GM19395 (cell line): Measurements from ENCODE around the gene PKP4.
A peak's percentile ranks its signal among the peaks of the same experiment; 100 is the strongest.
"Not testable (repeated sequence)": the region's sequence is repeated elsewhere in the genome, so short reads cannot be mapped to it uniquely, and the experiment has no call there.

Experiments used
- ATAC-seq: cut with Tn5 transposase; IDR thresholded peaks from one replicate; pipeline ENCODE4 v1.9.1; 2021; ENCODE audit warnings: mild to moderate bottlenecking, moderate library complexity; ENCODE audit not compliant: unreplicated experiment

PKP4 gene

DNA sequence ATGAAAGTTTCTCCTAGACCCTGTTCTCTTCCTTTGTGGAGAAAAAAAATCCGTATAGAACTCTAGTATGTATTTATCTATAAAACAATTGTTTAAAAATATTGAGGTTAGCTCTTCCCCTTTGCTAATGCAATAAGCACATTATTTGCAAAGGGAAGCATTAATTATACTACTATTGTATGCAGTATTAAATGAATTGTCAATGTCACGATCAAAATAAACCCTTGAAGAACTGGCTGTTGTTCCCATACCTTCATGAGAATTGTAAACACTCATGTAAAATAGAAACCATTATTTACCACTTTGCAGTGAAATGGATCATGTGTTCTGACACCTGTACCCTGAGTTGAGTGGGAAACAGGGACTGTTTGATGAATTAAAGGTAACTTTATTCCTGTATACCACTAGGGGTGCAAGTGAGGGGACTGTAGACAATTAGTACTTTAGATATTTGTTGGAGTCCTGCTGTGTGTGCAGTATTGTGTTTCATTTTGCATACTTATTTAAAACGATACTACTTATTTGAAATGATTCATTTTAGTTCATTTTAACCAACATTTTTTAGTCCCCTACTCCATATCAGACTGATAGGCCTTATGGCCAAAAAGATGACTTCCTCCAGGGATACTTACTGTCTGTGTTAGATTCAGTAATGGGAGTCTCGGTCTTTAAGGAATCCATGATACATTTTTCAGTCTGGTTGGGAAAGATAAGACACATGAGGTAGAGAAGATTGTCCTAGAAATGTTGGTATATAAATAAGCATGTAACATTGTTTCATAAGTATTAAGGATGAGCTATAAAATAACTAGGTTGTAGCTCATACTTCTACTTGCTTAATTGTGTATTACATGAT is 7.9 kb downstream of the PKP4 start:
- ATAC-seq, result no peak

DNA sequence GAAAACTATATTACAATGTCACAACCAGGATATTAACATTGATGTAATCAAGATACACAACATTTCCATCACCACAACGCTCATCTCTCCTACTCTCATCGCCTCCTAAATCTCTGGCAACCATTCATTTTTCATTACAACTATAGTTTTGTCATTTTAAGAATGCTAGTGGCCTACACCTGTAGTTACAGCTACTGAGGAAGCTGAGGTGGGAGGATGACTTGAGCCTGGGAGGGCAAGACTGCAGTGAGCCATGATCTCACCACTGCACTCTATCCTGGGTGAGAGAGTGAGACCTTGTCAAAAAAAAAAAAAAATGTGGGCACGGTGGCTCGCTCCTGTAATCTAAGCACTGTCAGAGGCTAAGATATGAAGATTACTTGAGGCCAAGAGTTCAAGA is 10.5 kb downstream of the PKP4 start:
- ATAC-seq, result no peak

DNA sequence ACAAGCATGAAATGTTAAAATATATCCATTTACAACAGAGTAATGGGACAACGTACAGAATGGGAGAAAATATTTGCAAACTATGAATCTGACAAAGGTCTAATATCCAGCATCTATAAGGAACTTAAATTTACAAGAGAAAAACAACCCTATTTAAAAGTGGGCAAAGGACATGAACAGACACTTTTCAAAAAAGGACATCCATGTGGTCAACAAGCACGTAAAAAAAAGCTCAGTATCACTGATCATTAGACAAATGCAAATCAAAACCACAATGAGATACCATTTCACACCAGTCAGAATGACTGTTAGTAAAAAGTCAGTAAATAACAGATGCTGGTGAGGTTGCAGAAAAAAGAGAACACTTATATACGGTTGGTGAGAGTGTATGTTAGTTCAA is 16.1 kb downstream of the PKP4 start:
- ATAC-seq, result not testable (repeated sequence)

DNA sequence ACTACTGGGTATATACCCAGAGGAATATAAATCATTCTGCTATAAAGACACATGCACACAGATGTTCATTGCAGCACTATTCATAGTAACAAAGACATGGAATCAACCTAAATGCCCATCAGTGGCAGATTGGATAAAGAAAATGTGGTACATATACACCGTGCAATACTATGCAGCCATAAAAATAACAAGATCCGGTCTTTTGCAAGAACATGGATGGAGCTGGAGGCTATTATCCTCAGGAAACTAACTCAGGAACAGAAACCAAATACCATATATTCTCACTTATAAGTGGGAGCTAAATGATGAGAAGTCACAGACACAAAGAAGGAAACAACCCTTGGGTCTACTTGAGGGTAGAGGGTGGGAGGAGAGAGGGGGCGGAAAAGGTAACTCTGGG is 16.5 kb downstream of the PKP4 start:
- not testable (repeated sequence) for ATAC-seq

DNA sequence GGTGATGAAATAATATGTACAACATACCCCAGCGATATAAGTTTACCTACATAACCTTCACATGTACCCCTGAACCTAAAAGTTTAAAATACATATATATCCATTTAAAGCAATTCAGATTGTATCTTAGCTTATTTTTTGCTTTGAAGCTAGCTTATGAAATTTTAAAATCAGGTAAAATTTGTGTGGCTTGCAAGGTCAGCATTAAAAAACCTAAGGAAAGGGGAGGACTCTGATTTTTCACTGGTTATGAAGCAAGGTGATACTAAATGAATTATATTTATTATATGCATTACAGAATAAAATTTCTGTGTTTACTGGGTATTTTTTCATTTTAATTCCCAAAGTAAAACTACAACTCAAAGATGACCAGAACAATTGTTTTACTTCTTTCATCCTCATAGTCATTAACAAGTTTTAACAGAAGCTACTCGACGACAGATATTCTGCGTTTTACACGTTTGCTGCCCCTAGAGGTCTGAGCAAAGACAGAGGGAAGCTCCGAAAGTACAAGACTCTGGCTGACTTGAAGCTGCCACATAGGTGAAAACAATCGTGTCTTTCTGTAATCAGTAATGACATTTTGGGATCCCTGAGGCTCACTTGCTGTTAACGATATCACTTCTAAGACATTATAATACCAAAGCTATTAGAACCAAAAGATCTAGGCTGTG is 17.1 kb downstream of the PKP4 start:
- no peak for ATAC-seq

DNA sequence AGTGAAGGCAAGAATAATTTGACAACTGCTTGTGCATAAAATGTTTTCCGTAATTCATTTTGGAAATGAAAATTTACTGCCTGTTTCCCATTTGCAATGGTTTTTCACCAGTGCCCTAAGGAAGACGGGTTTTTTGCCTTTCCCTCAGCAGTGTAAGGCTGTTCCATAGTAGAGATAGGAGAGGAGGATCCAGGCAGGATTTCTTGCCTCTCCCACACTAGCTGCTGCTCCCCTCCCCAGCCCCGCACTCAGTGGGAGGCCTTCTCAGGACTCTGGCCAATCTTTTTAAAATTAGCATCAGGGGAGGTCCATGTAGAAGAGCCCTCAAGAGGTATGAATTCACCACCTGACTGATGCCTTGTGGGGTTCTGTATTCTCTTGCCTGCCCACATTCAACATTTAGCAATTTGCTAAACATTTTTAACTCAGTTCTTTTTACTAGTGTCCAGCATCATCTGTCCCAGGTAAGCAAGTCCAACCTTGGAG is 17.8 kb downstream of the PKP4 start:
- ATAC-seq, result not testable (repeated sequence)

DNA sequence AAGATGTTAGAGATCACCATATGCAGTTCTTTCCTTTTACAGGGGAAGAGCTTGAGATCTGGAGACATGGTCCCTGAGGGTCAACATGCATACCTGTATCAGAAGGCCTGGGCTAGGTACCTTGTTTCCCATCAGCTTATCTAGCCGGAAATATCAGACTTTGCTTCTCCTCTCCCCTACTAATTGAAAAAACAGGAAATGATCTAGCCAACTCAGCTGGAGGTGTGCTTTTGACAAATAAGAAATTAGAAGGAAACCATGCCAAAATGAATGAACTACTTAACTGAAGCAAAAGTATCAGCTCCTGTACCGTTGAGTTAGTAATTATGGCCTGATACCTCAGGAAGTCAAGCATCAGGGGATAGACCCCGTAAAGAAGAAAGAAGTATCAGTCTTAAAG is 20.4 kb downstream of the PKP4 start:
- ATAC-seq, result no peak

DNA sequence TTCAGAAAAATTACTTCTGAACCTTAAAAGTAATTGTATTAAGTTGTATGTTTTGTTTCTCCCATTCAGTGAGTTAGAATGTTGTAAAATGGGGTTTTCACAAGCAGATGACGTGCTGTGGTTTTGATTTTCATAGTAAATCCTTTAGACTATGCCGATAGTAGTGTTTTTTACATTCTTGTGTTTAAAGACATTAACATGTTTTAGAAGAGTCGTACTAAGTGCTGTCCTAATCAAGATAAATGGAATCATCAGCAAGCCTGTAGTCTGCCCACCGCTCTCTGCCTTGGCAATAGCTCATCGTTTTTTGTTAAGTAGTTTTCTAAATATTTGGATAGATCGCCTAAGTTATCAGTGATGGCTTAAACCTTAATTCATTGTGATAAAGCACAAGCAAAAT is 21.5 kb downstream of the PKP4 start:
- no peak for ATAC-seq

DNA sequence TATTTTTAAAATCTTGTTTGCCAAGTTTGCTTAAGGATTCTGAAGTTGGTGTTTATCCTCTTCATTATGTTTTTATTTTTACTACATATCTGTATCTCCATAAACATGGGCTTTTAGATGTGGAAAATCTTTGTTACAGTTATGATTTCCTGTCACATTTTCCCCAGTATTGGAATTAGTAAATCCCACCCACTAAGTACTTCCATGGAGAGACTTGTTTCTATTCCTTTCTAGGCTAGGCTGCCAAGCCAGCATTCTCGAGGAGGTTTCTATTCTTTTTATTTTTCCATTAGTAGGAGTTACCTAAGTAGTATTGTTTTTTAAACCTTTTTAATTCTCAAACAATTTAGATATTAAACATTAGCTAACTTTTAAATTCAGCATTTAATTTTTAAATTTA is 22.1 kb downstream of the PKP4 start:
- ATAC-seq, result no peak

DNA sequence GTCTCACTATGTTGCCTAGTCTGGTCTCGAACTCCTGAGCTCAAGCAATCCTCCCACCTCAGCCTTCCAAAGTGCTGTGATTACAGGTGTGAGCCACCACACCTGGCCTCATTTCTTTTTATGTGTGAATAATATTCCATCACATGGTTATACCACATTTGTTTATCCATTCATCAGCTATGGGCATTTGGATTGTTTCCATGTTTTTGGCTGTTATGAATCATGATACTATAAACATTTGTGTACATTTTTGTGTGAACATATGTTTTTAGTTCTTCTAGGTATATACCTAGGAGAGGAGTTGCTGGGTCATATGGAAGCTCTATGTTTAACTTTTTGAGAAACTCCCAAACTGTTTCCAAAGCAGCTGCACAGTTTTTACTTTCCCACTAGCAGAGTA is 24.4 kb downstream of the PKP4 start:
- no peak for ATAC-seq

DNA sequence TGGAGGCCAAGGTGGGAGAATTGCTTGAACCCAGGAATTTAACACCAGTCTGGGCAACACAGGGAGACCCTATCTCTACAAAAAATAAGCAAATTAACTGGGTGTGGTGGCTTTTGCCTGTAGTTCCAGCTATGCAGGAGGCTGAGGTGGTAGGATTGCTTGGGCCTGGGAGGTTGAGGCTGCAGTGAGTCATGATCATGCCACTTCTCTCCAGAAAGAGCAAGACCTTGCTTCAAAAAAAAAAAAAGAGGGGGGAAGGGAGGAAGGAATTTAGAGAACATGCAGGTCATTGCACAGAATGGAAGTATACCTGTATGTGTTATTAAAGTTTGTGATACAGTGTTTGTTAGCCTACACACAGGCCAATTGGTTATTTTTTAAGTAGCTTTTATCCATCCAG is 25.8 kb downstream of the PKP4 start:
- no peak for ATAC-seq

DNA sequence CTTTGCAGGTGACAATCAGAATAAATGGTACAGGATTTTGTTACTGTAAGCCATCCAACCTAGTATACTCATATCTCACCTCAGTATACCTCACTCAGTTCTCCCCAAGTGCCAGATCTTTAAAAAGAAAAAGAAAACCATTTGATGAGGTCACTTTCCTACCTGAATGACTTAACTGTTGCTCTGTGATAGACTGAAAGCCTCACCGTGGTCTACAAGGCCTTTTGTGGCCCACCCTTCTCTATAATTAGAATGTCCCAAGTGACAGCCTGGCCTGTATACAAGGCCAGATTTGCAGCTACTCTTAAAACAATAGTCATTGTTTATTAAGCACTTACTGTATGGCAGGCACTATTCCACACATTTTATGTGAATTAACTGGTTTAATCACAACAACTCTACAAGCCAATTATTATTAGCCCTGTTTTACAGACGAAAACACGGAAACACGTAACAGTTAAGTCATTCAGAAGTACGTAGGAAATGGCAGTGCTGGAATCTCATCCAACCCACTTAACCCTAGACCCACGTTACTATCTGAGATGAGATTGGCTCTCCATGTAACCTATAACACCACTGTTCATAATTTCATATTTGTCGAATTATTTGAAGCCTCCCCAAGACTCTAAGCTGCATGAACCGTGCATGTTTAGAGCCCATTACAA is 28.3 kb downstream of the PKP4 start:
- peak; percentile 74 for ATAC-seq

DNA sequence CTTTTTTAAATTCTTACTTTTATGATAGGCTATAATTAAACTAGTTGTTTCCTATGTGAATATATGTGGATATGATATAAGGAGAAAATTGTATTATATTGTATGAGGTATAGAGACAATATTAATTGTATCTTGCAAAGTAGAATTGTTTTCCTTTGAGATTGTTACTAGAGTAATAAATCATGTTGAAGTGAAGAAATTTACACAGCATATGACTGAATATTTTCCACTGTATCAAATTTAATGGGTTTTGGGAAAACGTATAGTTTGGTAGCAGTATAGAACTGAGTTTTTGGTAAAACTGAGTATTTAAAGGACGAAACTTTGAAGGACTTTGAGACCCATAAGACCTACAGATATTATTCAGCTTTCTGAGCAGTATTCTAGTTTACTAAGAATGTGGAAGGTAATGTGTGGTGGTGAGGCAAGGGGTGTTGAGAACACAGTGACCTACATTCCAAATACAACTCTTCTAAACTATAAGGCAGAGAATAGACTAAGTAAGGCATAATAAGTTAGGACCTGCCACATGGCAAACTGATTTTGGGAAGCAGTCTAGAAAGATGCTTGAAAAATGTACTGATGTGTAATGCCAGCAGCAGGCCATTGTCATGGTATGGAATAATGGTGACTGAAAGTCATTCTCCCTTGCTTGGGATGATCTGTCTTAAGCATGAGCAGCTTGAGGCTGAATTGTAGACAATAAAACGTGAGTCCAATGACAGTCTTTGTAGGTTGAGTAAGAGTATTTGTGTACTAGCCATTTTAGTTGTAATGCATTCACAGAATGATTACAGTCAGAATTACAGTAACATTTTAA is 29.6 kb downstream of the PKP4 start:
- no peak for ATAC-seq

DNA sequence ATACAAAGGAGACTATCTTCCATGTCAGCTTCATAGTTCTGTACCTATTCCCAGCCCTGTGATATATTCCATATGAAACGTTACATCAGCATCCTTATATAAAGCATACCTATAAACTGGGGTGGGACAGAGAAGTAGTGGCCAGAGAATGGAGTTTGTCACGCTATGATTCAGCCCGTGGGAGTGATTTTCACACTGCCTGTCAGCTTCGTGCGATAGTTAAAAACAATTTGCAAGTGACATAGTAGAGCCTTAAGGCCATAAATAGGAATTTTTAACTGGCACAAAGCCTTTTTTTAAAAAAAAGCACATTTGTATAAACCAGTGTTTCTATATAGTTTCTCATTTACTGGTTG is 30.2 kb downstream of the PKP4 start:
- ATAC-seq, result no peak

DNA sequence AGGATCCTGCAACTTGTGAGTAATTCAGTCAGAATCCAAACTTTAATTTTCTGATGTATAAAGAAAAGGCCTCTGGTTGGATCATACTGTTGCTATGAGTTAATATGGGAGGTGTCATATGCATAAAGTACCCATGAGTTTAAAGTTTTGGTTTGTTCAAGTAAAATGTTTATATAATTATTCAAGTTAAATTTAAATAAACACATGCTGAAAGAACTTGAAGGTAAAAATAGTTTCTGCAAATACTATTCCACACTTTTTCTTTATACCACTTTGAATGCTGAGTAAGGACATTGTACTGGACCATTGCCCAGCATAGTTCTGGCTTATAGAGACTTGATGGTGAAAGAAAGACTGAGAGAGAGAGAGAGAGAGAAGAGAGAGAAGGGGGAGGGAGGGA is 30.7 kb downstream of the PKP4 start:
- no peak for ATAC-seq

DNA sequence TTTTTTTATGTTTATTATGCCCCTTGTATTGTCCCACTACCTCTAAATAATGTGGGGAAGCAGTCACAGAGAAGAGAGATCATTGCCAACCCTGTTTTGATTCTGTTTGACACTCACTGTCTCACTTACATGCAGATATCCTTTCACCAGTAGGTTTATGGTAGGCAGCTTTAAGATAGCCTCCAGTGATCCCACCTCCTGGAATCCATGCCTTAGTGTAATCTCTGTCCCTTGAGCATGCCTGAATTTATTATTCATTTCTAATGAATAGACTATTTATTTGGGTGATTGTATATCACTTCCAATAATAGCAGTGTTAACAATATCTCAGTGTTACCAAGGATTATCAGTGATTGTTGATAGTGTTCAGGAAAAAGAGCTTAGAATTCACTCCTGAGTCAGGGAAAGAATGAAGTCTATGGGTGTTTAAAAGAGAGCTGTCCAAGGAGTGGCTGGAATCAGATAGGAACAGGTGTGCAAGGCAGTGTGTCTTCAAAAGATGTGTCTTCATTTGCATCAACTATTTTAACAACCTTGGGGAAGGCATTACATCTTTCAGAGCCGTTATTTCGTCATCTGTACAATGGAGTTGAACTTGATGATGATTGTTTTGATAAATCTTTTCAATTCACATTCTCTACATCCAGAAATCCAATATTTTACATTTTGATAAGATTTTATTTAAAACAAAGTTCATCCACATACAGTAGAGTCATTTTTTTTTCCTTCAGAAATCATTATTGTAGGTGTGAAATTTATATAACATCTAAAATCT is 31.9 kb downstream of the PKP4 start:
- ATAC-seq, result no peak

DNA sequence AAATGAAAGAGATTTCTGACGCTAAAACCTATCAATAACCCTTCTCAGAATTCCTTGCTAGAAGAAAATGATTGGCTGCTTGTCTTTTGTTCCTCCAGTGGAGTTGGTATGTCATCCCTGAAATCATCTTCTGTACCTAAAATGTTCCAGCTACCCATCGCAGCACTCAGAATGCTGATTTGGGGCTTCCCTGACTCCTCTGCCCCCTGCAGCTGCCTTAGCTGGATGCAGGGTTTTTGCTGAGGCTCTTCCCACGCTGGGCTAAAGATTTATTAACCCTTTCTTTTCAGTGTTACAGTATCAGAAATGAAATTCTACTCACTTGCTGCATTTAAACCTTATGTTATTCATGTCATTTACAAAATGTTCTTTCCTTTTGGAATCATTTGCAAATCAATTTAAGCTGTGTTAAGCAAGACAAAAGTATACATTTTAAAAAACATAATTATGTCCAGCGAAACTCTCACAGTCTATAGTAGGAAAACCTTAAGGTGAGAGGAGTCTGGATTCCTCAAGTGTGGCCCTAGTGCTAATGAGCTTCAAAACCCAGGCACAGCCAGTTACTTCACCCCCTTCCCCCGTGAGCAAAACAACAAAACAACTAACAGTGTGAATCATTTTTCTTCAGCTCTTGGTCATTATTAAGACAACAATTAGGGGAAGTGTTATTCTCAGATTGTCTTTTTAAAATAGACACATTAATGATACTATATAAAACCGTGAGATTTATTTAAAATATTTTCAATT is 32.8 kb downstream of the PKP4 start:
- ATAC-seq, result no peak

DNA sequence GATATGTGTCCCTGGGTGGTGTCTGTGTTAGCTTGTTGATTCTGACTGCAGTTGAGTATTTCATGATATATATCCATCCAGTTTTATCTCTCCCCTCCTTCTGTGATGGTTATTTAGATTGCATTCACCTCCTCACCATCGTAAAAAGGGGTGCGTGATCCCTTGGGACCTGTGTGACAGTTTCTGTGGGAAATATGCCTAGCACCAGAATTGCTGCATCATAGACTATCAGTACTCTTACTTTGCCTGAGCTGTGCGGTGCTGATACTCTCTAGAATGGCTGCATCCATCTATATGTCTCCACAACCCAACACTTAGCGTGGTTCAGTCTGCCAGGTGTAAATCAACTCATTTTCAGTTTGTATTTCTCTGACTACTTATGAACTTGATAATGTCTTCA is 34.3 kb downstream of the PKP4 start:
- ATAC-seq, result no peak

DNA sequence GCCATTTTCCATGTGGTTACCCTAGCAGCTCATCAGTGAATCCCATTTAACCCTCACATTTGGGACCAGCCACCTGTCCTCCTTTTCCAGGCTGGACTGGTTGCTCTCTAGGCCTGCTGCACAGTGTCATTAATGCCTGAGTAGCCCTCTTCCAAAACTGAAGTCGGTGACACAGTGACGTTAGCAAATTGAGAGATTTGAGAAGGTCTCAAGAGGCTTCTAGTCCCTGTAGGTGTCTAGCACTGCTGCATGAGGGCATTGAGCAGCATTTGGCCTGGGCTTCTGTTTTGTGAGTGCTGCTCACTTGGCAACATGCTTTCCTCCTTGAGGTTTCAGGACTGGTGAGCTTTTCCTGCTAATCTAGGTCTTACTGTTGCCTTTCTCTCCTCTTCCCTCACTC is 36.7 kb downstream of the PKP4 start:
- ATAC-seq, result no peak

DNA sequence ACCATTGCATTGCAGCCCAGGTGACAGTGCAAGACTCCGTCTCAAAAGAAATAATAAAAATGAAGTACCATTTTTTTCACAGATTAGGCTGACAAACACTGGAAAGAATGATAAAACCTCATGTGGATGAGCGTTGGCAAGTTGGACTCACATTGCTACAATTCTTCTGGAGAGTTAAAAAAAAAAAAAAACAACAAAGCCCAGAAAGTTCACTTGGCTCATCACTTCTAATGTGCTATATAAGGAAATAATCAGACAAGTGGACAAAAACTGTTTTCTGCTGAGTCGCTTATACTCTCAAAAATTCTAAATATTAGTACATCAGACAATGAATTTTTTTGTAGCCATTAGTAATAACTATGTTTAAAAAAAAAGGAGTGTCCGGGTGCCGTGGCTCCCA is 38.4 kb downstream of the PKP4 start:
- no peak for ATAC-seq
